Karpas-422 (cell line): ENCODE measurements around the gene E2F1. TPM values are rescaled to one million over a fixed set of nuclear protein-coding genes. Genes with fewer than 3 reads are reported as not detected.
"Not testable (repeated sequence)": the region's sequence is repeated elsewhere in the genome, so short reads cannot be mapped to it uniquely, and the experiment has no call there.

ENCODE experiments used
- DNase-seq: peaks from one replicate; pipeline ENCODE4 v3.0.0-alpha.2; 2015
- H2AFZ ChIP-seq: fragments of 200-600 bp; sonication (generic); 2 replicates; pipeline ENCODE4 v1.6.1; 2014; ENCODE audit warnings: antibody characterized with exemption, low read length, mixed read lengths
- H3K27ac ChIP-seq: fragments of 200-600 bp; sonication (generic); 2 replicates; pipeline ENCODE4 v1.5.1; 2014; ENCODE audit warnings: mild to moderate bottlenecking, low read length, moderate library complexity
- H3K27me3 ChIP-seq: fragments of 200-600 bp; sonication (generic); 2 replicates; pipeline ENCODE4 v1.6.1; 2014; ENCODE audit warnings: low read length, mixed read lengths
- H3K36me3 ChIP-seq: fragments of 200-600 bp; sonication (generic); 2 replicates; pipeline ENCODE4 v1.6.1; 2014; ENCODE audit warnings: low read length, mixed read lengths; ENCODE audit not compliant: insufficient read depth
- H3K4me1 ChIP-seq: fragments of 200-600 bp; sonication (generic); 2 replicates; pipeline ENCODE4 v1.6.1; 2014; ENCODE audit warnings: mild to moderate bottlenecking, low read length, mixed read lengths
- H3K4me2 ChIP-seq: fragments of 200-600 bp; sonication (generic); 2 replicates; pipeline ENCODE4 v1.6.1; 2014; ENCODE audit warnings: low read length, low read depth, mild to moderate bottlenecking; ENCODE audit not compliant: poor library complexity, severe bottlenecking
- H3K4me3 ChIP-seq: fragments of 200-600 bp; sonication (generic); 2 replicates; pipeline ENCODE4 v1.5.1; 2014; ENCODE audit warnings: mild to moderate bottlenecking, antibody characterized with exemption, low read length, mixed read lengths
- H3K79me2 ChIP-seq: fragments of 200-600 bp; sonication (generic); 2 replicates; pipeline ENCODE4 v1.6.1; 2014; ENCODE audit warnings: mild to moderate bottlenecking, low read length, mixed read lengths
- H3K9ac ChIP-seq: fragments of 200-600 bp; sonication (generic); 2 replicates; pipeline ENCODE4 v1.6.0; 2014; ENCODE audit warnings: low read length
- H3K9me2 ChIP-seq: fragments of 200-600 bp; sonication (generic), shearing (Covaris generic); replicated peaks from 2 replicates; pipeline ENCODE4 v1.6.0; 2014; ENCODE audit warnings: mild to moderate bottlenecking, low read length, moderate library complexity; ENCODE audit not compliant: insufficient read depth
- H3K9me3 ChIP-seq: fragments of 300-700, 200-600 bp; sonication (generic); 2 replicates; pipeline ENCODE4 v1.6.1; 2014; ENCODE audit warnings: low read length, mixed read lengths
- H4K20me1 ChIP-seq: fragments of 200-600 bp; sonication (generic); 2 replicates; pipeline ENCODE4 v1.6.1; 2014; ENCODE audit warnings: mild to moderate bottlenecking, antibody characterized with exemption, low read length, low read depth; ENCODE audit not compliant: insufficient read depth
- total RNA-seq: library from RNA; depleted of rRNA; stranded (reverse); fragments of >200 nt; shearing (Covaris generic); gene quantifications from 2 replicates; pipeline ENCODE4 v1.2.3, GENCODE V29; 2014; ENCODE audit warnings: low replicate concordance

Gene E2F1
- total RNA-seq, 1 experiment from 2014 or later = 19.2 TPM

- Histone ChIP-seq H3K9me3 (no peaks in the 10 kb centered on the region), H3K79me2 (no peaks in the 10 kb centered on the region), H3K27ac (no peak overlapping the region), H3K9ac (no peak overlapping the region), H4K20me1 (no peaks in the 10 kb centered on the region), H3K4me1 (peaks cover 23% of the 10 kb centered on the region), H2AFZ (no peak overlapping the region), H3K4me3 (no peak overlapping the region), H3K4me2 (no peak overlapping the region), H3K9me2 (no peaks in the 10 kb centered on the region), H3K36me3 (peaks cover 9% of the 10 kb centered on the region; the same call in 1 of the 2 replicates), H3K27me3 (no peaks in the 10 kb centered on the region)
- DNase-seq = no peak
These were observed 36.0 kb downstream of the E2F1 start for GRCh38 chr20:33650111-33650752.

- Histone ChIP-seq H3K4me1 (peaks cover 22% of the 10 kb centered on the region), H3K27ac (no peak overlapping the region), H3K4me3 (no peak overlapping the region), H2AFZ (no peak overlapping the region), H3K9ac (no peak overlapping the region), H3K9me3 (no peaks in the 10 kb centered on the region), H3K36me3 (peaks cover 17% of the 10 kb centered on the region; the same call in 1 of the 2 replicates), H3K9me2 (no peaks in the 10 kb centered on the region), H3K27me3 (no peaks in the 10 kb centered on the region), H4K20me1 (no peaks in the 10 kb centered on the region), H3K79me2 (no peaks in the 10 kb centered on the region), H3K4me2 (no peak overlapping the region)
- DNase-seq = no peak
These were observed 36.9 kb downstream of the E2F1 start for GRCh38 chr20:33649201-33649681.

GRCh38 chr20:33648396-33649004 is 37.7 kb downstream of the E2F1 start:
- H3K36me3 ChIP-seq = peaks cover 21% of the 10 kb centered on the region; the same call in 1 of the 2 replicates
- peaks cover 15% of the 10 kb centered on the region for H3K4me1 ChIP-seq
- no peak overlapping the region for H2AFZ ChIP-seq
- H3K9me3 ChIP-seq = no peaks in the 10 kb centered on the region
- no peak overlapping the region for H3K9ac ChIP-seq
- no peak overlapping the region for H3K4me3 ChIP-seq
- H3K27ac ChIP-seq = no peak overlapping the region; the same call in 1 of the 2 replicates
- no peaks in the 10 kb centered on the region for H3K9me2 ChIP-seq
- no peaks in the 10 kb centered on the region for H3K27me3 ChIP-seq
- no peaks in the 10 kb centered on the region for H4K20me1 ChIP-seq
- no peak for DNase-seq
- no peak overlapping the region for H3K4me2 ChIP-seq
- no peaks in the 10 kb centered on the region for H3K79me2 ChIP-seq

- peaks cover 8% of the 10 kb centered on the region for H3K4me1 ChIP-seq
- no peaks in the 10 kb centered on the region for H3K79me2 ChIP-seq
- H3K4me2 ChIP-seq = no peak overlapping the region
- DNase-seq = no peak
- H3K36me3 ChIP-seq = peaks cover 26% of the 10 kb centered on the region; the same call in 1 of the 2 replicates
- H3K9me3 ChIP-seq = no peaks in the 10 kb centered on the region
- no peak overlapping the region; the same call in 1 of the 2 replicates for H3K27ac ChIP-seq
- H3K27me3 ChIP-seq = no peaks in the 10 kb centered on the region
- H2AFZ ChIP-seq = no peak overlapping the region
- H3K9ac ChIP-seq = no peak overlapping the region
- H4K20me1 ChIP-seq = no peaks in the 10 kb centered on the region
- H3K9me2 ChIP-seq = no peaks in the 10 kb centered on the region
- no peak overlapping the region for H3K4me3 ChIP-seq
These were observed 38.4 kb downstream of the E2F1 start for GRCh38 chr20:33647603-33648395.

- H3K4me1 ChIP-seq = not testable (repeated sequence)
These were observed 39.1 kb downstream of the E2F1 start for GRCh38 chr20:33646959-33647602.

GRCh38 chr20:33646191-33646590 is 40.0 kb downstream of the E2F1 start:
- no peaks in the 10 kb centered on the region for H3K9me3 ChIP-seq
- H4K20me1 ChIP-seq = no peaks in the 10 kb centered on the region
- no peak overlapping the region for H2AFZ ChIP-seq
- no peaks in the 10 kb centered on the region for H3K27me3 ChIP-seq
- peaks cover 28% of the 10 kb centered on the region; the same call in 1 of the 2 replicates for H3K36me3 ChIP-seq
- no peak overlapping the region for H3K4me2 ChIP-seq
- no peak overlapping the region for H3K4me3 ChIP-seq
- H3K27ac ChIP-seq = no peak overlapping the region
- H3K9me2 ChIP-seq = no peaks in the 10 kb centered on the region
- DNase-seq = no peak
- no peaks in the 10 kb centered on the region for H3K79me2 ChIP-seq
- no peaks in the 10 kb centered on the region for H3K4me1 ChIP-seq
- no peak overlapping the region for H3K9ac ChIP-seq

More at GRCh38 chr20:33646959-33647602, 39.1 kb downstream of the E2F1 start:
- not testable (repeated sequence) for H3K4me3 ChIP-seq, H3K4me2 ChIP-seq, H3K9me2 ChIP-seq, H3K79me2 ChIP-seq, H3K9ac ChIP-seq, H3K27ac ChIP-seq, DNase-seq, H3K9me3 ChIP-seq, H3K27me3 ChIP-seq, H2AFZ ChIP-seq, H4K20me1 ChIP-seq
- H3K36me3 ChIP-seq = peaks cover 26% of the 10 kb centered on the region; the same call in 1 of the 2 replicates

- Histone ChIP-seq H2AFZ (no peak overlapping the region), H3K79me2 (no peaks in the 10 kb centered on the region), H3K36me3 (peaks cover 29% of the 10 kb centered on the region; the same call in 1 of the 2 replicates), H3K27me3 (no peaks in the 10 kb centered on the region), H3K27ac (no peak overlapping the region), H3K4me3 (no peak overlapping the region), H4K20me1 (no peaks in the 10 kb centered on the region), H3K9ac (no peak overlapping the region), H3K9me3 (no peaks in the 10 kb centered on the region), H3K9me2 (no peaks in the 10 kb centered on the region), H3K4me2 (no peak overlapping the region), H3K4me1 (no peaks in the 10 kb centered on the region)
- no peak for DNase-seq
These were observed 40.8 kb downstream of the E2F1 start for GRCh38 chr20:33645396-33645795.

GRCh38 chr20:33645072-33645358 is 41.2 kb downstream of the E2F1 start:
- DNase-seq = no peak
- Histone ChIP-seq H3K4me1 (no peaks in the 10 kb centered on the region), H3K36me3 (peaks cover 33% of the 10 kb centered on the region; the same call in 1 of the 2 replicates), H3K27me3 (no peaks in the 10 kb centered on the region), H3K9ac (no peak overlapping the region), H2AFZ (no peak overlapping the region), H3K9me2 (no peaks in the 10 kb centered on the region), H3K9me3 (no peaks in the 10 kb centered on the region), H3K4me2 (no peak overlapping the region), H3K4me3 (no peak overlapping the region), H3K27ac (no peak overlapping the region), H4K20me1 (no peaks in the 10 kb centered on the region), H3K79me2 (no peaks in the 10 kb centered on the region)
